H1 (cell line): ENCODE data around the gene CELF5. TPM values are rescaled to one million over a fixed set of nuclear protein-coding genes. Genes with fewer than 3 reads are reported as not detected.

Source experiments
- CTCF ChIA-PET: fragments of 300-600 bp; sonication (Branson Sonifier 250); formaldehyde crosslinking; loops from one replicate; lab custom pipeline; 2021; ENCODE audit not compliant: partially characterized antibody; lab: Charles Lee
- POLR2A ChIA-PET: fragments of 300-600 bp; sonication (Branson Sonifier 250); formaldehyde crosslinking; loops from one replicate; lab custom pipeline; 2021; ENCODE audit warnings: inconsistent platforms; ENCODE audit not compliant: partially characterized antibody; lab: Charles Lee
- DNase-seq, 2 experiments: peaks; one replicate each; pipeline versions ENCODE4 v3.0.0 to v3.0.0-alpha.2; 2010 to 2022; ENCODE audit warnings: low spot score in 2 of 2, low read depth in 1 of 2, mixed read lengths in 1 of 2
- FAIRE-seq: peaks from 2 replicates; lab custom pipeline; 2011; peaks lifted over from hg19 to GRCh38; lab: Jason Lieb, UNC
- H2AFZ ChIP-seq: 2 replicates; pipeline ENCODE4 v1.8.1; 2012; ENCODE audit warnings: low read length, inconsistent platforms
- H2AK5ac ChIP-seq: 2 replicates; pipeline ENCODE4 v1.6.1; 2013; ENCODE audit warnings: low read depth, low read length
- H2BK120ac ChIP-seq: replicated peaks from 2 replicates; pipeline ENCODE3; 2013; ENCODE audit warnings: low read depth, low read length, inconsistent platforms
- H2BK12ac ChIP-seq: 2 replicates; pipeline ENCODE4 v1.6.1; 2013; ENCODE audit warnings: low read depth, low read length
- H2BK15ac ChIP-seq: 2 replicates; pipeline ENCODE4 v1.6.1; 2013; ENCODE audit warnings: low read length
- H2BK20ac ChIP-seq: 2 replicates; pipeline ENCODE4 v1.6.1; 2013; ENCODE audit warnings: low read length
- H2BK5ac ChIP-seq: 2 replicates; pipeline ENCODE4 v1.6.1; 2013; ENCODE audit warnings: low read depth, low read length
- H3K14ac ChIP-seq: 2 replicates; pipeline ENCODE4 v1.6.1; 2013; ENCODE audit warnings: inconsistent platforms; ENCODE audit not compliant: insufficient read length
- H3K18ac ChIP-seq: 2 replicates; pipeline ENCODE4 v1.6.1; 2013; ENCODE audit warnings: low read length; ENCODE audit errors: extremely low read depth
- H3K23ac ChIP-seq: 2 replicates; pipeline ENCODE4 v1.6.1; 2013; ENCODE audit warnings: inconsistent platforms; ENCODE audit not compliant: insufficient read length
- H3K23me2 ChIP-seq: 2 replicates; pipeline ENCODE4 v1.6.1; 2013; ENCODE audit warnings: low read depth, low read length
- H3K27ac ChIP-seq: 2 replicates; pipeline ENCODE4 v1.6.1; 2011; ENCODE audit warnings: low read depth, low read length, inconsistent platforms
- H3K27me3 ChIP-seq, 4 experiments: replicated peaks in 1 of 4; 1 replicate in 1 of 4; 2 replicates in 3 of 4; pipeline versions ENCODE4 v1.6.1 to v1.8.1; 2011 to 2013; ENCODE audit warnings: low read length in 3 of 4, mild to moderate bottlenecking in 3 of 4, inconsistent platforms in 2 of 4, mixed read lengths in 2 of 4, moderate library complexity in 1 of 4; ENCODE audit not compliant: control insufficient read depth in 3 of 4, insufficient read depth in 3 of 4; ENCODE audit errors: extremely low read depth in 1 of 4
- H3K36me3 ChIP-seq, 4 experiments: 2 replicates each; pipeline versions ENCODE4 v1.6.1 to v1.8.1; 2011 to 2013; ENCODE audit warnings: mild to moderate bottlenecking in 4 of 4, low read length in 3 of 4, moderate library complexity in 2 of 4, control low read depth in 1 of 4, inconsistent platforms in 1 of 4; ENCODE audit not compliant: insufficient read depth in 4 of 4, control insufficient read depth in 2 of 4
- H3K4ac ChIP-seq: replicated peaks from 2 replicates; pipeline ENCODE3; 2013; ENCODE audit warnings: low read length, low read depth, mixed read lengths, inconsistent platforms; ENCODE audit not compliant: insufficient read length
- H3K4me1 ChIP-seq, 4 experiments: replicated peaks in 1 of 4; 1 replicate in 1 of 4; 2 replicates in 3 of 4; pipeline versions ENCODE4 v1.6.1 to v1.8.1; 2011 to 2013; ENCODE audit warnings: low read length in 3 of 4, inconsistent platforms in 2 of 4, mixed read lengths in 1 of 4; ENCODE audit not compliant: insufficient read depth in 4 of 4, control insufficient read depth in 3 of 4
- H3K4me2 ChIP-seq, 2 experiments: 2 replicates each; pipeline versions ENCODE4 v1.6.1 to v1.8.1; 2011 to 2013; ENCODE audit warnings: low read depth in 2 of 2, low read length in 2 of 2, control low read depth in 1 of 2, inconsistent platforms in 1 of 2, mild to moderate bottlenecking in 1 of 2; ENCODE audit not compliant: insufficient read depth in 1 of 2
- H3K4me3 ChIP-seq, 4 experiments: fragments of 200-600, 300-600 bp in 1 of 4; sonication (generic), shearing (Covaris generic), sonication (Bioruptor Twin) in 1 of 4; 2 replicates each; pipeline versions ENCODE4 v1.5.1 to v1.8.1; 2011 to 2016; ENCODE audit warnings: low read length in 4 of 4, low read depth in 3 of 4, control low read depth in 2 of 4, inconsistent platforms in 2 of 4, mild to moderate bottlenecking in 2 of 4, mixed read lengths in 1 of 4, moderate library complexity in 1 of 4; ENCODE audit not compliant: insufficient read depth in 2 of 4; ENCODE audit errors: extremely low read depth in 1 of 4
- H3K56ac ChIP-seq: replicated peaks from 2 replicates; pipeline ENCODE3; 2013; ENCODE audit warnings: low read depth, mild to moderate bottlenecking, mixed read lengths, low read length, inconsistent platforms; ENCODE audit not compliant: insufficient read length
- H3K79me1 ChIP-seq: 2 replicates; pipeline ENCODE4 v1.6.1; 2013; ENCODE audit warnings: low read depth, low read length, control low read depth
- H3K79me2 ChIP-seq, 2 experiments: 2 replicates each; pipeline versions ENCODE4 v1.6.1 to v1.8.1; 2012 to 2013; ENCODE audit warnings: low read length in 2 of 2, mild to moderate bottlenecking in 2 of 2, inconsistent platforms in 1 of 2; ENCODE audit not compliant: insufficient read depth in 2 of 2, control insufficient read depth in 1 of 2
- H3K9ac ChIP-seq, 4 experiments: replicated peaks in 1 of 4; 1 replicate in 1 of 4; 2 replicates in 3 of 4; pipeline versions ENCODE4 v1.6.1 to v1.8.1; 2011 to 2013; ENCODE audit warnings: low read depth in 3 of 4, low read length in 3 of 4, control low read depth in 2 of 4, mild to moderate bottlenecking in 2 of 4, moderate library complexity in 2 of 4, inconsistent platforms in 1 of 4; ENCODE audit errors: extremely low read depth in 1 of 4
- H3K9me3 ChIP-seq, 2 experiments: 2 replicates each; pipeline versions ENCODE4 v1.6.1 to v1.8.1; 2012 to 2013; ENCODE audit warnings: mild to moderate bottlenecking in 2 of 2, moderate library complexity in 2 of 2, control low read depth in 1 of 2, inconsistent platforms in 1 of 2, low read depth in 1 of 2, low read length in 1 of 2, mixed read lengths in 1 of 2; ENCODE audit not compliant: insufficient read depth in 2 of 2
- H4K20me1 ChIP-seq, 2 experiments: replicated peaks in 1 of 2; 2 replicates each; pipeline versions ENCODE3 to v1.8.1; 2011 to 2013; ENCODE audit warnings: inconsistent platforms in 2 of 2, low read length in 2 of 2, mild to moderate bottlenecking in 1 of 2; ENCODE audit not compliant: insufficient read depth in 2 of 2, control insufficient read depth in 1 of 2
- H4K5ac ChIP-seq: 2 replicates; pipeline ENCODE4 v1.6.1; 2013; ENCODE audit warnings: low read length, low read depth, mixed read lengths, inconsistent platforms; ENCODE audit not compliant: insufficient read length
- H4K8ac ChIP-seq: 2 replicates; pipeline ENCODE4 v1.8.0; 2013; ENCODE audit warnings: mild to moderate bottlenecking, moderate library complexity, low read length, inconsistent platforms; ENCODE audit not compliant: insufficient read depth; ENCODE audit errors: extremely low read depth
- H4K91ac ChIP-seq: replicated peaks from 2 replicates; pipeline ENCODE3; 2013; ENCODE audit warnings: low read length, mixed read lengths, inconsistent platforms; ENCODE audit not compliant: insufficient read length
- ATF2 ChIP-seq: IDR thresholded peaks from 2 replicates; pipeline ENCODE4 v1.6.1; 2012; ENCODE audit warnings: low read length, inconsistent platforms
- ATF3 ChIP-seq: IDR thresholded peaks from 2 replicates; pipeline ENCODE4 v1.6.1; 2011; ENCODE audit warnings: low read depth, mild to moderate bottlenecking, low read length; ENCODE audit not compliant: insufficient read depth
- CTBP2 ChIP-seq: IDR thresholded peaks from 2 replicates; pipeline ENCODE4 v1.7.0; 2011; ENCODE audit warnings: borderline replicate concordance, mild to moderate bottlenecking, moderate library complexity, mixed read lengths, low read length; ENCODE audit not compliant: insufficient read depth, insufficient read length
- EGR1 ChIP-seq: IDR thresholded peaks from 2 replicates; pipeline ENCODE4 v1.6.1; 2011; ENCODE audit warnings: low read depth, low read length, borderline replicate concordance
- NRF1 ChIP-seq: IDR thresholded peaks from 2 replicates; pipeline ENCODE4 v1.6.1; 2011; ENCODE audit warnings: mild to moderate bottlenecking, low read depth, low read length, improper control_type of control experiment
- POLR2A ChIP-seq, 2 experiments: IDR thresholded peaks; 1 replicate in 1 of 2; 2 replicates in 1 of 2; pipeline ENCODE4 v1.6.1; 2011; ENCODE audit warnings: low read depth in 2 of 2, low read length in 2 of 2, mild to moderate bottlenecking in 2 of 2; ENCODE audit errors: control extremely low read depth in 1 of 2
- POLR2AphosphoS5 ChIP-seq: IDR thresholded peaks from 2 replicates; pipeline ENCODE4 v1.6.1; 2011; ENCODE audit warnings: low read depth, low read length
- SIRT6 ChIP-seq: IDR thresholded peaks from one replicate; pipeline ENCODE4 v1.7.1; 2012; ENCODE audit warnings: low read length, inconsistent platforms
- SP4 ChIP-seq: IDR thresholded peaks from 2 replicates; pipeline ENCODE4 v1.6.1; 2012; ENCODE audit warnings: low read length, inconsistent platforms
- SRF ChIP-seq: IDR thresholded peaks from 2 replicates; pipeline ENCODE4 v1.6.1; 2011; ENCODE audit warnings: mild to moderate bottlenecking, low read depth, low read length, moderate library complexity
- TAF7 ChIP-seq: optimal IDR thresholded peaks from 2 replicates; pipeline ENCODE3; 2011; ENCODE audit warnings: low read depth, mild to moderate bottlenecking, inconsistent platforms, low read length, moderate library complexity, borderline replicate concordance
- USF2 ChIP-seq: IDR thresholded peaks from 2 replicates; pipeline ENCODE4 v1.6.1; 2011; ENCODE audit warnings: low read length, improper control_type of control experiment
- WGBS, 2 experiments: shearing (Covaris generic) in 1 of 2; methylation state at CpG; one replicate each; pipeline versions ENCODE4 v1.1.6 to v1.1.7; 2013 to 2015; ENCODE audit warnings: low lambda C conversion rate in 2 of 2, mixed read lengths in 2 of 2, inconsistent platforms in 1 of 2, low coverage in 1 of 2, missing lambda C conversion rate in 1 of 2; ENCODE audit not compliant: insufficient replicate concordance in 2 of 2, insufficient coverage in 1 of 2, insufficient read length in 1 of 2; ENCODE audit errors: extremely low coverage in 1 of 2, missing lambda C conversion rate in 1 of 2; 5-methylcytosine and 5-hydroxymethylcytosine counted together
- polyA plus RNA-seq, 7 experiments: library from polyadenylated mRNA; depleted of rRNA in 3 of 7; stranded (reverse) in 5 of 7; unstranded in 2 of 7; fragments of >200 nt in 5 of 7; fragments of 200-250 nt in 2 of 7; gene quantifications; 1 replicate in 5 of 7; 2 replicates in 1 of 7; 4 replicates in 1 of 7; pipeline versions ENCODE4 v1.2.1 to v1.2.3, GENCODE V29; 2011 to 2013; ENCODE audit warnings: missing spikeins in 2 of 7, mixed read lengths in 2 of 7
- total RNA-seq: library from RNA; stranded (reverse); fragmentation: NEBNext Ultra II Directional; extraction: Animal tissue kit (Norgen Biotek cat#: 25700); gene quantifications from 2 replicates; pipeline ENCODE4 v1.2.1, GENCODE V29; 2021

CELF5 gene
- total and polyA plus RNA-seq, 2 of the 8 experiments (the other 6 are each of a cell fraction or from before 2014, with no cell fraction given), result 9.8 to 15.0 TPM

GRCh38 chr19:3342246-3342645 lies 117.8 kb downstream of the CELF5 start:
- POLR2A ChIA-PET, result no interaction called here

More at GRCh38 chr19:3342246-3342645, 117.8 kb downstream of the CELF5 start:
- Histone ChIP-seq H2BK5ac (no peak overlapping the region), H3K9ac (no peak overlapping the region), H3K79me1 (no peaks in the 10 kb centered on the region), H3K4me3 (no peak overlapping the region), H2BK12ac (no peak overlapping the region), H2AK5ac (no peak overlapping the region), H3K23me2 (no peaks in the 10 kb centered on the region), H3K14ac (no peak overlapping the region), H4K91ac (no peak overlapping the region), H3K27me3 (peaks cover 0 to 2% (median 0%) of the 10 kb centered on the region in 4 experiments; a peak in 3 of 7 replicates), H2AFZ (no peak overlapping the region), H2BK120ac (no peak overlapping the region), H2BK15ac (no peak overlapping the region), H3K36me3 (no peaks in the 10 kb centered on the region), H3K4me1 (no peaks in the 10 kb centered on the region), H3K79me2 (no peaks in the 10 kb centered on the region), H3K23ac (no peak overlapping the region), H2BK20ac (no peak overlapping the region), H3K4me2 (no peak overlapping the region), H4K20me1 (no peaks in the 10 kb centered on the region), H3K27ac (no peak overlapping the region), H4K8ac (no peak overlapping the region), H3K9me3 (no peaks in the 10 kb centered on the region), H3K18ac (no peak overlapping the region), H3K56ac (no peak overlapping the region), H3K4ac (no peak overlapping the region), H4K5ac (no peak overlapping the region)
- 79% methylated on average over 9 of the region's 9 CpGs; no CpG with 5 or more reads in 1 of the 2 experiments for WGBS, 2 experiments
- FAIRE-seq (no peak), DNase-seq (no peak)
- CTCF ChIA-PET, result interaction anchor here (0.6 to 7.3 kb wide), 7 partner anchors 15 to 142 kb away, joined by 3 to 77 read pairs (median 5); no protein-coding TSS in a partner anchor
- TF ChIP-seq EGR1, result no peak
- TF ChIP-seq ATF3, result no peak
- TF ChIP-seq USF2, result no peak
- no peak for TF ChIP-seq SRF
- TF ChIP-seq SP4, result no peak
- TF ChIP-seq POLR2AphosphoS5, result no peak
- TF ChIP-seq POLR2A (IDR thresholded peaks at IDR 0.05; ENCODE audit: control extremely low read depth in 1 of 2, low read depth in 2 of 2, low read length in 2 of 2), result no peak
- TF ChIP-seq CTBP2, result no peak
- TF ChIP-seq ATF2, result no peak
- no peak for TF ChIP-seq NRF1
- no peak for TF ChIP-seq SIRT6
- no peak for TF ChIP-seq TAF7
